HG03354 (cell line): ENCODE results near the gene SRPRB.

Experiments used
- ATAC-seq: cut with Tn5 transposase; IDR thresholded peaks from one replicate; pipeline ENCODE4 v1.9.1; 2021; ENCODE audit warnings: mild to moderate bottlenecking; ENCODE audit not compliant: unreplicated experiment, poor library complexity, severe bottlenecking

SRPRB gene

GRCh38 chr3:133859381-133860234 lies 54.0 kb downstream of the SRPRB start:
- no peak for ATAC-seq

GRCh38 chr3:133860519-133860918 lies 54.9 kb downstream of the SRPRB start:
- no peak for ATAC-seq

GRCh38 chr3:133862161-133862560 lies 56.5 kb downstream of the SRPRB start:
- no peak for ATAC-seq

- ATAC-seq = no peak
Observed at GRCh38 chr3:133863911-133864310, 58.3 kb downstream of the SRPRB start.

GRCh38 chr3:133864616-133865015 lies 59.0 kb downstream of the SRPRB start:
- no peak for ATAC-seq

GRCh38 chr3:133865136-133865855 lies 59.7 kb downstream of the SRPRB start:
- ATAC-seq = no peak

- no peak for ATAC-seq
Observed at GRCh38 chr3:133866141-133866540, 60.5 kb downstream of the SRPRB start.

- ATAC-seq = no peak
Observed at GRCh38 chr3:133868186-133868585, 62.6 kb downstream of the SRPRB start.

- no peak for ATAC-seq
Observed at GRCh38 chr3:133868758-133869475, 63.3 kb downstream of the SRPRB start.

GRCh38 chr3:133869586-133869985 lies 64.0 kb downstream of the SRPRB start:
- ATAC-seq = no peak

GRCh38 chr3:133870822-133871221 lies 65.2 kb downstream of the SRPRB start:
- ATAC-seq = no peak
